Epithelial cell of proximal tubule (primary cell): Measurements from ENCODE around the gene DIPK1A. TPM values are rescaled to one million over a fixed set of nuclear protein-coding genes. Genes with fewer than 3 reads are reported as not detected.

Source experiments
- DNase-seq: peaks from one replicate; pipeline ENCODE4 v3.0.0-alpha.2; 2011; ENCODE audit warnings: low read depth
- H3K4me3 ChIP-seq: 2 replicates; pipeline ENCODE4 v1.5.1; 2011; ENCODE audit warnings: low read depth, mild to moderate bottlenecking, low read length
- CTCF ChIP-seq: conservative IDR thresholded peaks from 2 replicates; pipeline ENCODE4 v1.5.1; 2012; ENCODE audit warnings: low read depth, mild to moderate bottlenecking, low read length
- total RNA-seq: library from RNA; depleted of rRNA; stranded (reverse); fragments of >200 nt; gene quantifications from 2 replicates; pipeline ENCODE4 v1.2.3, GENCODE V29; 2015

DIPK1A gene
- total RNA-seq, 1 donor from 2014 or later, result 3.1 TPM

GRCh38 chr1:92969517-92969916 is 8.3 kb upstream of the DIPK1A start:
- H3K4me3 ChIP-seq, result no peak overlapping the region
- DNase-seq, result no peak

DNA sequence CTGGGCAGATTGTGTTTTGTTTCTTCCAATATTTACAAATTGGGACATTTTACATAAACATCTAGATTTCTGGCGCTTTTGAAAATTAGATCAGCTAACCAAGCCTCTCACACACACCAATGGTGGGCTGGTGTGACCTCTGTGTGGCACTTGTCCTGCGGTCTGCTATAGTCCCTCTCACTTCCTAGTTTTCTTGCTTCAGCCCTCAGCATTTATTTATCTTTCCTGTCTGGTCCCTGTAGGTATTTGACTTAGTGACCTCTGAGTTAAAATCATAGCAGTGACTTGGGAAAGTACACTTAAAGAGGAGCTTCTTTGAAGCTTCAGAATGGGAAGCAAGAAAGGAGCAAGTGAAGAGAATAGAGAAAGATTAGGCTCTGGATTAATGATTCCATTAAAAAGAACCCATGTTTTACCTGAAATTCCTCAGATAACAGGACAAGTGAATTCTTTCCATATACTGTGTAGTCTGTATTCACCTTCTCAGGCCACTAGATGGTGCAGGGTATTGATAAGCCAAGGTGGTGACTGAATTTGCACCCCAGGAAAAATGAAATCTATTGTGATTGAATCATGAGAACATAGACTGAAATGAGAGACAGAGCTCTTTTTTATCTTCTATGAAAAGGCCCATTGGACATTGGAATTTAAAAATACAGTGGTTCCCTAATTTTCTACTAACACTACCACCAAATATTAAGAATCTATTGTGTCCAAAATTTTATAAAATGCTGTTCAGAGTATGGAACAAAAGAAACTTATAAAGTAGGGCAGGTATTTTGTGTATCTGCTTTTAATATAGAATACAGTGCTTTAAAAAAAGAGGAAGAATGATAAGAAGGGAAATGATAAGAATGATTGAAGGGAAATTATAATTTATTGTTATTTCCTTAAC is 7.1 kb upstream of the DIPK1A start:
- DNase-seq, result no peak
- H3K4me3 ChIP-seq, result no peak overlapping the region
- TF ChIP-seq CTCF, result peak; percentile 79

More at GRCh38 chr1:92969517-92969916, 8.3 kb upstream of the DIPK1A start:
- TF ChIP-seq CTCF, result no peak

- no peak for TF ChIP-seq CTCF
- H3K4me3 ChIP-seq, result no peak overlapping the region
- DNase-seq, result no peak
Measured at GRCh38 chr1:92964998-92965397, 3.7 kb upstream of the DIPK1A start.

DNA sequence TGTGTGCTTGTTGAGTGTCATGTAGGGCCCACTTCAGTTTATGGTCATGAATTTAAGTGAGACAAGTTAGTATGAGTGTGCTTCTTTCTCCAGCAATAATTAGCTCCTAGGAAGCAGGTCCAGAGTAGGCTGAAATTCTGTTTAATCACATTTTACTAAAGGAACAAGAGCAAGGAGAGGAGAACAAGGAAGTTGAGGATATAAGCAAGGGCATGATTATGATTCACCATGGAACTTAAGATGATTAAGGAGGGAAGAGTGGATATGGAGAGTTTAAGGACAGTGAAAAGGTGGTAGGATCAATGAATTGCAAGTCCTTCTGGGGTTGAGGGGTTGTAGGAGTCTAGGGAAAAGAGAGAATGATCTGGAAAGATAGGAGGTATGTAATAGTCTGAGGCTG is 3.1 kb upstream of the DIPK1A start:
- H3K4me3 ChIP-seq, result no peak overlapping the region
- DNase-seq, result no peak
- TF ChIP-seq CTCF, result no peak

GRCh38 chr1:92961896-92962752 is 862 bp upstream of the DIPK1A start:
- peak overlapping the region; percentile 72 for H3K4me3 ChIP-seq
- no peak for TF ChIP-seq CTCF
- no peak for DNase-seq

GRCh38 chr1:92960395-92961130 is 699 bp downstream of the DIPK1A start:
- peak overlapping the region; percentile 72 for H3K4me3 ChIP-seq
- peak; percentile 63 for DNase-seq
- TF ChIP-seq CTCF, result peak; percentile 78
